ENCODE data around the gene SUPT16H.

Gene SUPT16H

GRCh38 chr14:21343035-21343794, 40.6 kb downstream of the SUPT16H start:
- Mint-ChIP-seq H3K4me3 (no peak overlapping the region), H3K27me3 (peaks cover 31% of the 10 kb centered on the region), H3K36me3 (no peaks in the 10 kb centered on the region), H3K9me3 (no peaks in the 10 kb centered on the region), H3K27ac (no peak overlapping the region), H3K4me1 (peaks cover 12% of the 10 kb centered on the region)
- DNase-seq: no peak
- CTCF ChIA-PET: no interaction called here

- Mint-ChIP-seq H3K27ac (no peak overlapping the region), H3K36me3 (no peaks in the 10 kb centered on the region), H3K4me3 (no peak overlapping the region), H3K9me3 (no peaks in the 10 kb centered on the region), H3K27me3 (peaks cover 6% of the 10 kb centered on the region), H3K4me1 (peaks cover 2% of the 10 kb centered on the region)
- CTCF ChIA-PET: interaction anchor here (0.7 kb wide), 1 partner anchor 111 kb away, joined by 3 read pairs; no protein-coding TSS in a partner anchor
- no peak for DNase-seq
These were observed 49.5 kb downstream of the SUPT16H start for GRCh38 chr14:21334202-21334906.

- Mint-ChIP-seq H3K27ac (no peak overlapping the region), H3K36me3 (no peaks in the 10 kb centered on the region), H3K4me3 (no peak overlapping the region), H3K4me1 (peaks cover 2% of the 10 kb centered on the region), H3K27me3 (peaks cover 11% of the 10 kb centered on the region), H3K9me3 (no peaks in the 10 kb centered on the region)
- DNase-seq: no peak
- CTCF ChIA-PET: no interaction called here
These were observed 50.9 kb downstream of the SUPT16H start for GRCh38 chr14:21332950-21333349.

GRCh38 chr14:21326972-21327371, 56.8 kb downstream of the SUPT16H start:
- Mint-ChIP-seq H3K36me3 (no peaks in the 10 kb centered on the region), H3K27ac (no peak overlapping the region), H3K4me3 (no peak overlapping the region), H3K9me3 (no peaks in the 10 kb centered on the region), H3K27me3 (peaks cover 20% of the 10 kb centered on the region), H3K4me1 (no peaks in the 10 kb centered on the region)
- no peak for DNase-seq
- CTCF ChIA-PET: interaction anchor here (0.7 to 1.2 kb wide), 2 partner anchors 9 to 20 kb away, joined by 3 read pairs; no protein-coding TSS in a partner anchor

GRCh38 chr14:21322716-21323115, 61.1 kb downstream of the SUPT16H start:
- Mint-ChIP-seq H3K4me3 (no peak overlapping the region), H3K4me1 (peaks cover 10% of the 10 kb centered on the region), H3K9me3 (no peaks in the 10 kb centered on the region), H3K27ac (no peak overlapping the region), H3K36me3 (no peaks in the 10 kb centered on the region), H3K27me3 (peaks cover 19% of the 10 kb centered on the region)
- no peak for DNase-seq
- CTCF ChIA-PET: no interaction called here

GRCh38 chr14:21320913-21321312, 62.9 kb downstream of the SUPT16H start:
- Mint-ChIP-seq H3K4me3 (no peak overlapping the region), H3K9me3 (no peaks in the 10 kb centered on the region), H3K27ac (no peak overlapping the region), H3K36me3 (no peaks in the 10 kb centered on the region), H3K4me1 (peaks cover 10% of the 10 kb centered on the region), H3K27me3 (peaks cover 19% of the 10 kb centered on the region)
- DNase-seq: no peak
- CTCF ChIA-PET: no interaction called here

- DNase-seq: no peak
- H3K27me3 Mint-ChIP-seq: peaks cover 18% of the 10 kb centered on the region
- no peaks in the 10 kb centered on the region for H3K36me3 Mint-ChIP-seq
- H3K4me1 Mint-ChIP-seq: peaks cover 10% of the 10 kb centered on the region
- H3K4me3 Mint-ChIP-seq: no peak overlapping the region
- no peak overlapping the region for H3K27ac Mint-ChIP-seq
- no peaks in the 10 kb centered on the region for H3K9me3 Mint-ChIP-seq
- CTCF ChIA-PET: no interaction called here
These were observed 66.4 kb downstream of the SUPT16H start for GRCh38 chr14:21317398-21317797.

- no peak for DNase-seq
- Mint-ChIP-seq H3K9me3 (no peaks in the 10 kb centered on the region), H3K36me3 (no peaks in the 10 kb centered on the region), H3K27ac (no peak overlapping the region), H3K4me3 (no peak overlapping the region), H3K4me1 (peaks cover 10% of the 10 kb centered on the region), H3K27me3 (peaks cover 11% of the 10 kb centered on the region)
- CTCF ChIA-PET: no interaction called here
These were observed 70.3 kb downstream of the SUPT16H start for GRCh38 chr14:21313512-21313911.

- DNase-seq: no peak
- CTCF ChIA-PET: interaction anchor here (0.8 kb wide), 1 partner anchor 8 kb away, joined by 4 read pairs; no protein-coding TSS in a partner anchor
- H3K9me3 Mint-ChIP-seq: no peaks in the 10 kb centered on the region
- H3K27me3 Mint-ChIP-seq: peaks cover 14% of the 10 kb centered on the region
- peaks cover 17% of the 10 kb centered on the region for H3K4me1 Mint-ChIP-seq
- H3K4me3 Mint-ChIP-seq: no peak overlapping the region
- no peaks in the 10 kb centered on the region for H3K36me3 Mint-ChIP-seq
- H3K27ac Mint-ChIP-seq: no peak overlapping the region
These were observed 72.2 kb downstream of the SUPT16H start for GRCh38 chr14:21311614-21312013.

- CTCF ChIA-PET: no interaction called here
- no peak overlapping the region for H3K27ac Mint-ChIP-seq
- DNase-seq: no peak
- no peaks in the 10 kb centered on the region for H3K9me3 Mint-ChIP-seq
- no peaks in the 10 kb centered on the region for H3K36me3 Mint-ChIP-seq
- peaks cover 17% of the 10 kb centered on the region for H3K4me1 Mint-ChIP-seq
- H3K27me3 Mint-ChIP-seq: peaks cover 14% of the 10 kb centered on the region
- H3K4me3 Mint-ChIP-seq: no peak overlapping the region
These were observed 73.9 kb downstream of the SUPT16H start for GRCh38 chr14:21309956-21310355.

- CTCF ChIA-PET: interaction anchor here (1.0 kb wide), 1 partner anchor 11 kb away, joined by 4 read pairs; no protein-coding TSS in a partner anchor
- peak overlapping the region; percentile 67 for H3K27ac Mint-ChIP-seq
- peaks cover 17% of the 10 kb centered on the region for H3K4me1 Mint-ChIP-seq
- H3K4me3 Mint-ChIP-seq: peak overlapping the region; percentile 61
- DNase-seq: no peak
- peaks cover 15% of the 10 kb centered on the region for H3K27me3 Mint-ChIP-seq
- no peaks in the 10 kb centered on the region for H3K9me3 Mint-ChIP-seq
- no peaks in the 10 kb centered on the region for H3K36me3 Mint-ChIP-seq
These were observed 74.6 kb downstream of the SUPT16H start for GRCh38 chr14:21309238-21309636.

- DNase-seq: peak; percentile 89
- H3K4me1 Mint-ChIP-seq: peaks cover 17% of the 10 kb centered on the region
- H3K9me3 Mint-ChIP-seq: no peaks in the 10 kb centered on the region
- CTCF ChIA-PET: interaction anchor here (1.0 kb wide), 1 partner anchor 11 kb away, joined by 4 read pairs; no protein-coding TSS in a partner anchor
- peaks cover 21% of the 10 kb centered on the region for H3K27me3 Mint-ChIP-seq
- H3K4me3 Mint-ChIP-seq: peak overlapping the region; percentile 61
- H3K27ac Mint-ChIP-seq: peak overlapping the region; percentile 67
- H3K36me3 Mint-ChIP-seq: no peaks in the 10 kb centered on the region
These were observed 75.2 kb downstream of the SUPT16H start for GRCh38 chr14:21308479-21309237.

GRCh38 chr14:21308132-21308478, 75.7 kb downstream of the SUPT16H start:
- DNase-seq: no peak
- Mint-ChIP-seq H3K4me1 (peaks cover 17% of the 10 kb centered on the region), H3K9me3 (no peaks in the 10 kb centered on the region), H3K27ac (peak overlapping the region; percentile 67), H3K36me3 (no peaks in the 10 kb centered on the region), H3K27me3 (peaks cover 22% of the 10 kb centered on the region), H3K4me3 (peak overlapping the region; percentile 61)
- CTCF ChIA-PET: no interaction called here

GRCh38 chr14:21307637-21308036, 76.2 kb downstream of the SUPT16H start:
- CTCF ChIA-PET: interaction anchor here (0.7 kb wide), 1 partner anchor 29 kb away, joined by 4 read pairs; no protein-coding TSS in a partner anchor
- Mint-ChIP-seq H3K4me1 (peaks cover 17% of the 10 kb centered on the region), H3K4me3 (no peak overlapping the region), H3K36me3 (no peaks in the 10 kb centered on the region), H3K27me3 (peaks cover 22% of the 10 kb centered on the region), H3K9me3 (no peaks in the 10 kb centered on the region), H3K27ac (no peak overlapping the region)
- DNase-seq: no peak
